Epidermal melanocyte (primary cell): Measurements from ENCODE around the gene TK2.
"Not testable (repeated sequence)": the region's sequence is repeated elsewhere in the genome, so short reads cannot be mapped to it uniquely, and the experiment has no call there.

Source experiments
- DNase-seq: peaks from one replicate; pipeline ENCODE4 v3.0.0; 2011; ENCODE audit warnings: low spot score; ENCODE audit not compliant: insufficient read length

Gene TK2

DNA sequence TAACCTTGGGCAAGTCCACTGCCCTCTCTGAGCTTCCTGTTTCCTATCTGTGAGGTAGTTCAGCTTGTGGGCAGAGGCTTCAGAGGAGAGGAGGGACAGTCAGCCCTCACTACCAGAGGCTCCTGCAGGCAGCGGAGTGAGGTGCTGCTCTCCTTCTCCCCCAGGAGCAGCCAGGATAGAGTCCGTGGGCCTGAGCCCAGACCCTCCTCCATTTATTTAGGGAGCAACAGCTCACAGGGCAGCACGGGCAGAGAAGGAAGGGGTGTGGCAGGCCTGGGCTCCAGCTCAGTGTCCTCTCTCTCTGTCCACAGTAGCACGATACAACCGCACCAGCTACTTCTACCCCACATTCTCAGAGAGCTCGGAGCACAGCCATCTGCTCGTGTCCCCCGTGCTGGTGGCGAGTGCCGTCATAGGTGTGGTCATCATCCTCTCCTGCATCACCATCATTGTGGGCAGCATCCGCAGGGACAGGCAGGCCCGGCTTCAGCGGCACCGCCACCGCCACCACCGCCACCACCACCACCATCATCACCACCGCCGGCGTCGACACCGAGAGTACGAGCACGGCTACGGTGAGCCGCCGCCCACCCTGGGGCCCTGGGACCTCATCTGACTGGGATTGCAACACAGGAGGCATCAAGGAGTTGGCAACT lies 80.5 kb downstream of the TK2 start:
- no peak for DNase-seq

DNA sequence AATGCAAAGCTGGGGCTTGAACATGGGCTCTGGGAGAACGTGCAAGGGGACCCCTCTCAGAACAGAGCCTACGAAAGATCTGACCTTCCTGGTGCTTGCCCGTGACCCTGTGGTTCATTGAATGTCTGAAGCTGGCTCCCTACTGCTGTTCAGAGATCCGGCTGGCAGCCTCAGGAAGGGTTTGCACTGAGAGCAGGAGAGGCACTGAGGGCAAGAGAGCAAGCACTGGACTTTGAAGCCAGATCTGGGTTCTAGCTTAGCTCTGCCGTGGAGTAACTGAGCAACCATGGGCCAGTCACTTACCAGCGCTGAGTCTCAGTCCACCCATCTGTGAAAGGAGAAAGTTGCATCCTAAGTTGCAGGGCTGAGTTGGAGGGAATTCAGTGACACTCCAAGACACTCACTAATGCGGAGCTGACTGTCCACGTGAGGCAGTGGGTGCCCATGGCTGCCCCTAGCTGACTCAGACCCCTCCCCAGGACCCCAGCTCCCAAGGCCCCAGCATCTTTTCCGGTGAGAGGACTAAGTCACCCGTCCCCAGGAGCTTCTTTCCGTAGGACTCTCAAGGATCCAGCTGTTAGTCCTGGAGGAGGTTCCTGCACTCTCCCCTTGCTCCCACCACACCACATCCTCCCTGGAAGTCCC lies 81.5 kb downstream of the TK2 start:
- no peak for DNase-seq

DNA sequence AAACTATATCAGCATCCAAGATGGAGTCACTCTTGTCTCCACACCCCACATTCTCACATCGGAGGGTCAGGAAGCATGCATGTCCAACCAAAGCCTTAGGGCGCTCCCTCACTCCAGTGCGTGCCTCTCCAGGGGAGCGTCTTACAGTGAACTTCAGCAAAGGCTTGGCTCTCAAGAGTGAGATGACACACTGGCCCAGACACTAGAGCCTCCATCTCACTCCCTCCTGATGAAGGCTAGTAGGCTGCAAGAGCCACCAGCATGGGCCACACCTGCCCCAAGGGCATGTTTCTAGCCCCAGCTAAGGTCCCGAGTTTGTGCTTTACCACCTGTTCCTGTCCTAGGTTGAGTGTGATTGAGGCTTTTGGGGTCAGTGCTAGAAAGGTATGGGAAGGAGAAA lies 82.3 kb downstream of the TK2 start:
- DNase-seq = no peak

DNA sequence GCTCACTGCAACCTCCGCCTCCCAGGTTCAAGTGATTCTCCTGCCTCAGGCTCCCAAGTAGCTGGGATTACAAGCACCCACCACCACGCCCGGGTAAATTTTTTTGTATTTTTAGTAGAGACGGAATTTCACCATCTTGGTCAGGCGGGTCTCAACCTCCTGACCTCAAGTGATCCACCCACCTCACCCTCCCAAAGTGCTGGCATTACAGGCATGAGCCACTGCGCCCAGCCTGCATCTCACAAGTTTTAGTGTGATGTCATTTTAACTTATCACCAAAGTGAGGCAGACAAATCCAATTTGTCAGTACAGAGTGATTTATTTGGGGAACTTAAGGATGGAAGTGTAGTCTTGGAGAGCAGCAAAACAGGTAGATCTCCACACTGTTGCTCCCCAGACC lies 83.3 kb downstream of the TK2 start:
- DNase-seq = not testable (repeated sequence)

DNA sequence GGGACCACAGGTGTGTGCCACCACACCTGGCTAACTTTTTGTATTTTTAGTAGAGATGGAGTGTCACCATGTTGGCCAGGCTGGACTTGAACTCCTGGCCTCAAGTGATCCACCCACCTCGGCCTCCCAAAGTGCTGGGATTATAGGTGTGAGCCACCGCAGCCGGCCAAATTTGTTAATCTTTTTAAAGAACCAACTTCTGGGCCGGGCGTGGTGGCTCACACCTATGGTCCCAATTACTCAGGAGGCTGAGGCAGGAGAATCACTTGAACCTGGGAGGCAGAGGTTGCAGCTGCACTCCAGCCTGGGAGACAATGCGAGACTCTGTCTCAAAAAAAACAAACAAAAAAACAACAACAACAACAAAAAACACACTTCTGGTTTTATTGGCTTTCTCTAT lies 84.0 kb downstream of the TK2 start:
- DNase-seq = not testable (repeated sequence)

DNA sequence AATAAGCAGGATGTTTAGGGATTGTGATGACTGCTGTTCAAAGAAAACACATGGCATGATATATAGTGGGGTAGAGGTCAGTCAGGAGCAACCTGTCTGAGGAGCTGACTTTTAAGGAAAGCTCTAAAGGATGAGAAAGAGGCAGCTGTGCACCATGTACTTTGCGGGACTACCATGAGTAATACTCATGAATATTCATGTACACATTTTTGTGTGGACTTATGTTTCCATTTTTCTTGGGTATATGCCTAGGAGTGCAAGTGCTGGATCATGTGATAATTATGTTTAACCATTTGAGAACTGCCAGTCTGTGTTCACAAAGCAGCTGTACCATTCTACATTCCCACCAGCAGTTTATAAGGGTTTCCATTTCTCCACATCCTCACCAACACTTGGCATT lies 87.0 kb downstream of the TK2 start:
- DNase-seq = no peak

DNA sequence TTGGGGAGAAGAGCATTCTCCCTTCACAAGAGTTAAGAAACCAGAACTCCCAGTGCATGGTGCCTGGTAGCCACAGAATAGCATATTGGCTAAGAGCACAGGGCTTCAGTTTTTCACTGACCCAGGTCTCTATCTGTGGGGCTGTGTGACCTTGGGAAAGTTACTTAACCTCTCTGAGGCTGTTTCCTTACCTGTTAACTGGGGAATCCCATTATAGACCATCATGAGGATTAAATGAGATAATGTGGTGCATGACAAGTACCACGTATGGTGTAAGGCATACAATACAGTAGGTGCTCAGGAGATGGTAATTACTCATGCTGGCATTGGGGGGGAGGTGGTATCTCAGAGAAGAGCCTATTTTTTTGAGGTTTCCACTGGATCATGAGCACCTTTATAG lies 89.2 kb downstream of the TK2 start:
- no peak for DNase-seq

DNA sequence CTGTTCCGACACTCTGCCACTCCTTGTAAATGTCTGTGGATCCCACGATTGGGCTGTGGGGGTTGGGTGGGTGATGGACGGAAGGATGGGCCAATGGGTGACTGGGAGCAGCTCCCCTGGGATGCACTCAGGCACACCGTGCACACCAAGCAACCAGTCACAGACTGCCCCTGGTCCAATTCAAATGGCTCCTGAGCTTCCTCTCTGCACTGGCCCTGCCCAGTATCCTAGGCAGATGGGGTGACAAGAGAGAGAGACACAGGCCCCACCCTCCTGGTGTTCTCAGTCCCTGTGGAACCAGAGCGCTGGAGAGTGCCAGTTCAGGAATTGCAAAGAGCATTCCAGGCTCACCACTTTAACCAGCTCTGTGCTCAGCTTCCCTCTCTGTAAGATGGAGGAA lies 90.0 kb downstream of the TK2 start:
- no peak for DNase-seq

DNA sequence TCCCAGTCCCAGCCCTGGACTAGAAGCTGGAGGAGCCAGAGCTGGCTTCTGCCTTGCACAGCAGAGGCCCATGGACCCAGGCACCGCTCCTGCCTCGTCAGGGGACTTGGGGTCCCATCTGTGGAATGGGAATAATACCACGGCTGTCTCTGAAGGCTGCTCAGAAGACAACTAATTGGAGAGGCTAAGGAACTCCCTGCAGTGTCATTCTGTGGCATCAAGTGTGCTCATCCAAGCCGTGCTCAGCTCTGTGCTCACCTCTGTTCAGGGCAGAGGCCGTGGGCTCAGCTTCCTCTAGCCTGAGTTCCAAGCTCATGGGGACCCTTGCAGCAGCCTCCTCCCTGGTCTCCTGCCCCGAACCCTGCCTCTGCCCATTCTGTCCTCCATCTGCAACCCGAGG lies 91.1 kb downstream of the TK2 start:
- no peak for DNase-seq

DNA sequence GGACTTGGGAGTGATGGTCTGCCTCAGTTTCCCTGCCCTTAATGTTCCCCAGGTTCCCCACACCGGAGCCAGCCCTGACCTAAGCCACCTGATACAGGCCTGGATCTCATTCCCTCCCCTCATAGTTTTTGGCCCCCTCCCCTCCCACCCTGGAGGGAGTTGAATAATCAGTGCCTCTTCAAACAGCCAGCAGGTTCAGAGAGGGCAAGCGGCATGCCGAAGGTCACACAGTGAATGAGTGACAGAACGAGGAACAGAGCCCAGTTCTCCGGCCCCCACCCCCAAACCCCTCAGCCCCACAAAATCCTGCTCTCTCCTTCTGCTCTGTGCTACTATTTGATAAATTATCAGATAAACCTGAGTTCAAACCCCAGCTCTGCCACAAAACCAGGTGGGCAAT lies 91.6 kb downstream of the TK2 start:
- no peak for DNase-seq
